Measurements from ENCODE around the gene HLCS.

GRCh38 chr21:36708286-36709029 is 258.0 kb downstream of the HLCS start:
- TF ChIP-seq POLR2AphosphoS5 (IDR thresholded peaks at IDR 0.05) (no peak), CTCF (IDR thresholded peaks at IDR 0.05) (no peak)

Data from prostate gland (tissue), 2 donors.